ENCODE data around the gene FGD5.

The FGD5 gene

GRCh38 chr3:14862303-14862660 lies 43.5 kb downstream of the FGD5 start:
- TF ChIP-seq CTCF (IDR thresholded peaks at IDR 0.05; ENCODE audit: low read depth, low read length, missing control alignments) = no peak
- H3K4me3 ChIP-seq (replicated peaks; ENCODE audit: low read depth, low read length) = no peak overlapping the region
- DNase-seq (ENCODE audit: extremely low read depth, low read depth) = no peak

GRCh38 chr3:14862661-14863230 lies 44.0 kb downstream of the FGD5 start:
- DNase-seq (ENCODE audit: extremely low read depth, low read depth) = no peak
- H3K4me3 ChIP-seq (replicated peaks; ENCODE audit: low read depth, low read length) = no peak overlapping the region
- no peak for TF ChIP-seq CTCF (IDR thresholded peaks at IDR 0.05; ENCODE audit: low read depth, low read length, missing control alignments)

- peak; percentile 47 for TF ChIP-seq CTCF (IDR thresholded peaks at IDR 0.05; ENCODE audit: low read depth, low read length, missing control alignments)
- H3K4me3 ChIP-seq (replicated peaks; ENCODE audit: low read depth, low read length) = no peak overlapping the region
- no peak for DNase-seq (ENCODE audit: extremely low read depth, low read depth)
Measured at GRCh38 chr3:14863333-14864100, 44.8 kb downstream of the FGD5 start.

- no peak for TF ChIP-seq CTCF (IDR thresholded peaks at IDR 0.05; ENCODE audit: low read depth, low read length, missing control alignments)
- H3K4me3 ChIP-seq (replicated peaks; ENCODE audit: low read depth, low read length) = no peak overlapping the region
Measured at GRCh38 chr3:14864131-14864530, 45.4 kb downstream of the FGD5 start.

GRCh38 chr3:14866627-14867026 lies 47.9 kb downstream of the FGD5 start:
- TF ChIP-seq CTCF (IDR thresholded peaks at IDR 0.05; ENCODE audit: low read depth, low read length, missing control alignments) = no peak
- DNase-seq (ENCODE audit: extremely low read depth, low read depth) = no peak
- no peak overlapping the region for H3K4me3 ChIP-seq (replicated peaks; ENCODE audit: low read depth, low read length)

More at GRCh38 chr3:14864131-14864530, 45.4 kb downstream of the FGD5 start:
- DNase-seq (ENCODE audit: extremely low read depth, low read depth) = no peak

DNA sequence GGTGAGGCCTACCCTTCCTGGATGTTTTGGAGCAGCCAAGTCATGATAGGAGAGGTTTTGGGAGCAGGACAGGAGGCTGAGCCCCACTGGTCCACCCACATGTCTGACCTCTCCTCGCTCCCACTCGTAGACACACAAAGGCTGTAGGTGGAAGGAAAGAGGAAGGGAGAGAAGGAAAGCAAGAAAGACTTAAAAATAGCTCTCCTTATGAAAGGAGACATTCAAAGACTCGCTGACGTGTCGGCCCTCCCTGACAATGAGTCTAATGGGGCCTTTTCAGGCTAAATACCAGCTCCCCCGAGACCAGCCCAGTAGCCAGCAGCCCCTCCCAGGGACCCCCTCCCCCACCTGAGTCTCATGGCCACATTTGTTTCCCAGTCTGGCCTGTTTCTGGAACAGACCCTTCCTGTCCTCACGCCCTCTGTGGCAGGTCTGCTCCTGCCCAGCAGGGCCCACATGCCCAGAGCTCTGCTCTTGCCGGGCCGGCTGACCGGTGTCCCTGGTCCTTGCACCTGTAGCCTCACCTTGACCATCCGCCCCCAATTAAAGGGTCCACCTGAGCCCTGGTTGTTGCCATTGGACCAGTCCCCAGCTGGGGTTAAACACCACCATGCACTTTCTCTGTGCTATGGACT lies 49.3 kb downstream of the FGD5 start:
- DNase-seq (ENCODE audit: extremely low read depth, low read depth) = no peak
- no peak for TF ChIP-seq CTCF (IDR thresholded peaks at IDR 0.05; ENCODE audit: low read depth, low read length, missing control alignments)
- no peak overlapping the region for H3K4me3 ChIP-seq (replicated peaks; ENCODE audit: low read depth, low read length)
